ENCODE data around the gene SMARCAD1. TPM values are rescaled to one million over a fixed set of nuclear protein-coding genes. Genes with fewer than 3 reads are reported as not detected.

The SMARCAD1 gene
- total RNA-seq, 2 donors from 2014 or later = 67.1 to 85.5 TPM

DNA sequence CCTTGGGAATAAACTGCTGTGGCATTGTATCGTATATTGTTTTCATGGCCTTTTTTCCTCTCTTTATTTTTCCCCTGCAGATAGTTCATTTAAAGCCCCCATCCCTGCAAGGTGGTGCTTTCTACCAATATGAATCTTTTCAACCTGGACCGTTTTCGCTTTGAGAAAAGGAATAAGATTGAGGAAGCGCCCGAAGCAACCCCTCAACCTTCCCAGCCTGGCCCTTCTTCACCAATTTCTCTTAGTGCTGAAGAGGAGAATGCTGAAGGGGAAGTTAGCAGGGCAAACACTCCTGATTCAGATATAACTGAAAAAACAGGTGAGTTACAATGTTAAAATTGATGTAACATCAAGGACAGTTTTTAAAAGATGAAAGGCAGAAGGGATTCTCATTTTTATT is 601 bp downstream of the SMARCAD1 start:
- Mint-ChIP-seq H3K36me3 (ENCODE audit: low read depth) (peaks cover 39% of the 10 kb centered on the region), H3K4me1 (peaks cover 28% of the 10 kb centered on the region), H3K27ac (peak overlapping the region; percentile 100), H3K27me3 (ENCODE audit: insufficient read depth) (no peaks in the 10 kb centered on the region), H3K9me3 (peaks cover 2% of the 10 kb centered on the region), H3K4me3 (peak overlapping the region; percentile 81)
- H3K9ac ChIP-seq (ENCODE audit: extremely low read depth, low read length, poor library complexity, severe bottlenecking) = peak overlapping the region; percentile 86
- WGBS, 2 experiments (ENCODE audit: insufficient coverage in 1 of 2, insufficient read length in 1 of 2) = 24% methylated on average over 5 of the region's 5 CpGs; no CpG with 5 or more reads in 1 of the 2 experiments
- H3K4me1 ChIP-seq (ENCODE audit: control insufficient read depth, insufficient read depth, low read length) = no peaks in the 10 kb centered on the region
- peak overlapping the region; percentile 93 for H3K27ac ChIP-seq (ENCODE audit: low read depth, low read length)
- peaks cover 43% of the 10 kb centered on the region for H3K36me3 ChIP-seq (ENCODE audit: control insufficient read depth, insufficient read depth, low read length)
- DNase-seq = no peak
- TF ChIP-seq, protein P1, sequence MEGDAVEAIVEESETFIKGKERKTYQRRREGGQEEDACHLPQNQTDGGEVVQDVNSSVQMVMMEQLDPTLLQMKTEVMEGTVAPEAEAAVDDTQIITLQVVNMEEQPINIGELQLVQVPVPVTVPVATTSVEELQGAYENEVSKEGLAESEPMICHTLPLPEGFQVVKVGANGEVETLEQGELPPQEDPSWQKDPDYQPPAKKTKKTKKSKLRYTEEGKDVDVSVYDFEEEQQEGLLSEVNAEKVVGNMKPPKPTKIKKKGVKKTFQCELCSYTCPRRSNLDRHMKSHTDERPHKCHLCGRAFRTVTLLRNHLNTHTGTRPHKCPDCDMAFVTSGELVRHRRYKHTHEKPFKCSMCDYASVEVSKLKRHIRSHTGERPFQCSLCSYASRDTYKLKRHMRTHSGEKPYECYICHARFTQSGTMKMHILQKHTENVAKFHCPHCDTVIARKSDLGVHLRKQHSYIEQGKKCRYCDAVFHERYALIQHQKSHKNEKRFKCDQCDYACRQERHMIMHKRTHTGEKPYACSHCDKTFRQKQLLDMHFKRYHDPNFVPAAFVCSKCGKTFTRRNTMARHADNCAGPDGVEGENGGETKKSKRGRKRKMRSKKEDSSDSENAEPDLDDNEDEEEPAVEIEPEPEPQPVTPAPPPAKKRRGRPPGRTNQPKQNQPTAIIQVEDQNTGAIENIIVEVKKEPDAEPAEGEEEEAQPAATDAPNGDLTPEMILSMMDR (conservative IDR thresholded peaks at IDR 0.05) = no peak
- no peaks in the 10 kb centered on the region for H3K27me3 ChIP-seq (ENCODE audit: control insufficient read depth, insufficient read depth, low read length, poor library complexity, severe bottlenecking)
- peaks cover 11% of the 10 kb centered on the region for H3K9me3 ChIP-seq (ENCODE audit: control insufficient read depth, low read length)
- H3K4me3 ChIP-seq (ENCODE audit: low read length) = peak overlapping the region; percentile 98

- peaks cover 49% of the 10 kb centered on the region for H3K36me3 ChIP-seq (ENCODE audit: control insufficient read depth, insufficient read depth, low read length)
- H3K4me3 Mint-ChIP-seq = peak overlapping the region; percentile 81
- H3K27me3 ChIP-seq (ENCODE audit: control insufficient read depth, insufficient read depth, low read length, poor library complexity, severe bottlenecking) = no peaks in the 10 kb centered on the region
- 89% methylated on average over 1 of the region's 1 CpG; no CpG with 5 or more reads in 1 of the 2 experiments for WGBS, 2 experiments (ENCODE audit: insufficient coverage in 1 of 2, insufficient read length in 1 of 2)
- H3K27ac Mint-ChIP-seq = no peak overlapping the region
- TF ChIP-seq, protein P1 (conservative IDR thresholded peaks at IDR 0.05) = no peak
- peak overlapping the region; percentile 98 for H3K4me3 ChIP-seq (ENCODE audit: low read length)
- H3K9me3 Mint-ChIP-seq = peaks cover 2% of the 10 kb centered on the region
- DNase-seq = no peak
- no peaks in the 10 kb centered on the region for H3K4me1 ChIP-seq (ENCODE audit: control insufficient read depth, insufficient read depth, low read length)
- peaks cover 13% of the 10 kb centered on the region for H3K9me3 ChIP-seq (ENCODE audit: control insufficient read depth, low read length)
- peaks cover 28% of the 10 kb centered on the region for H3K4me1 Mint-ChIP-seq
- H3K9ac ChIP-seq (ENCODE audit: extremely low read depth, low read length, poor library complexity, severe bottlenecking) = peak overlapping the region; percentile 86
- peaks cover 45% of the 10 kb centered on the region for H3K36me3 Mint-ChIP-seq (ENCODE audit: low read depth)
- no peak overlapping the region for H3K27ac ChIP-seq (ENCODE audit: low read depth, low read length)
- H3K27me3 Mint-ChIP-seq (ENCODE audit: insufficient read depth) = no peaks in the 10 kb centered on the region
These were observed 1.3 kb downstream of the SMARCAD1 start for GRCh38 chr4:94208918-94209317.

- Histone ChIP-seq H3K36me3 (ENCODE audit: control insufficient read depth, insufficient read depth, low read length) (peaks cover 79% of the 10 kb centered on the region), H3K9ac (ENCODE audit: extremely low read depth, low read length, poor library complexity, severe bottlenecking) (no peak overlapping the region), H3K27me3 (ENCODE audit: control insufficient read depth, insufficient read depth, low read length, poor library complexity, severe bottlenecking) (no peaks in the 10 kb centered on the region), H3K9me3 (ENCODE audit: control insufficient read depth, low read length) (peaks cover 36% of the 10 kb centered on the region), H3K27ac (ENCODE audit: low read depth, low read length) (no peak overlapping the region), H3K4me1 (ENCODE audit: control insufficient read depth, insufficient read depth, low read length) (no peaks in the 10 kb centered on the region), H3K4me3 (ENCODE audit: low read length) (peak overlapping the region; percentile 66)
- Mint-ChIP-seq H3K4me1 (peaks cover 28% of the 10 kb centered on the region), H3K27me3 (ENCODE audit: insufficient read depth) (no peaks in the 10 kb centered on the region), H3K36me3 (ENCODE audit: low read depth) (peaks cover 74% of the 10 kb centered on the region), H3K9me3 (peaks cover 16% of the 10 kb centered on the region), H3K4me3 (no peak overlapping the region), H3K27ac (peak overlapping the region; percentile 3)
- WGBS, 2 experiments (ENCODE audit: insufficient coverage in 1 of 2, insufficient read length in 1 of 2) = 88% methylated on average over 1 of the region's 2 CpGs; no CpG with 5 or more reads in 1 of the 2 experiments
- TF ChIP-seq, protein P1 (conservative IDR thresholded peaks at IDR 0.05) = no peak
- DNase-seq = no peak
These were observed 4.2 kb downstream of the SMARCAD1 start for GRCh38 chr4:94211861-94212260.

Data from endodermal cell (in vitro differentiated cells).